Body of pancreas (tissue), 4 donors: ENCODE results near the gene OR52B4. TPM values are rescaled to one million over a fixed set of nuclear protein-coding genes. Genes with fewer than 3 reads are reported as not detected.
A peak's percentile ranks its signal among the peaks of the same experiment; 100 is the strongest.
"Not testable (repeated sequence)": the region's sequence is repeated elsewhere in the genome, so short reads cannot be mapped to it uniquely, and the experiment has no call there.

Source experiments
- ATAC-seq: fragments of 150-250 bp; one replicate; pipeline ENCODE4 v1.9.1; 2016
- DNase-seq, 4 donors: peaks; one replicate each; pipeline ENCODE4 v3.0.0-alpha.2; 2019
- H3K27ac ChIP-seq, 4 donors: fragments of 200-600 bp; sonication (generic); 1 replicate in 3 of 4; 2 replicates in 1 of 4; pipeline versions ENCODE4 v1.5.1 to v1.6.1; 2016 to 2019; ENCODE audit warnings: mild to moderate bottlenecking in 1 of 4, mixed read lengths in 1 of 4, moderate library complexity in 1 of 4
- H3K27me3 ChIP-seq, 2 donors: fragments of 200-600 bp; sonication (generic); one replicate each; pipeline ENCODE4 v1.6.0; 2016; ENCODE audit warnings: mild to moderate bottlenecking in 1 of 2
- H3K36me3 ChIP-seq, 2 donors: fragments of 200-600 bp; sonication (generic); replicated peaks in 1 of 2; 2 replicates each; pipeline ENCODE4 v1.5.1; 2016; ENCODE audit warnings: low read depth in 2 of 2; ENCODE audit not compliant: insufficient read depth in 1 of 2
- H3K4me1 ChIP-seq: fragments of 200-600 bp; sonication (generic); one replicate; pipeline ENCODE4 v1.6.0; 2016
- H3K4me3 ChIP-seq, 2 donors: fragments of 200-600 bp; sonication (generic); 1 replicate in 1 of 2; 2 replicates in 1 of 2; pipeline ENCODE4 v1.5.1; 2016 to 2019
- H3K9me3 ChIP-seq, 3 donors: fragments of 200-600 bp; sonication (generic); 1 replicate in 2 of 3; 2 replicates in 1 of 3; pipeline ENCODE4 v1.5.1; 2016
- CTCF ChIP-seq, 7 experiments: fragments of 450-650 bp in 4 of 7; fragments of 200-600 bp in 3 of 7; sonication (generic) in 3 of 7; IDR thresholded peaks; one replicate each; pipeline ENCODE4 v1.5.1; 2016 to 2019; ENCODE audit warnings: antibody characterized with exemption in 7 of 7
- POLR2A ChIP-seq, 3 donors: fragments of 450-650 bp; IDR thresholded peaks; one replicate each; pipeline ENCODE4 v1.6.1; 2016; ENCODE audit warnings: antibody characterized with exemption in 3 of 3, mild to moderate bottlenecking in 2 of 3
- WGBS, 2 donors: methylation state at CpG; one replicate each; pipeline ENCODE4 v1.1.5; 2017; 5-methylcytosine and 5-hydroxymethylcytosine counted together
- intact Hi-C: fragments of 100-400 bp; cut with DNase I; formaldehyde crosslinking; loops from one replicate; pipeline ENCODE4 v1.15.1; 2023
- total RNA-seq, 2 donors: library from RNA; depleted of rRNA; stranded (reverse); fragments of >200 nt; gene quantifications; one replicate each; pipeline ENCODE4 v1.1.0, GENCODE V29; 2016

Gene OR52B4
- not detected for total RNA-seq

GRCh38 chr11:4368286-4368685 is at the start of gene OR52B4:
TSS of gene OR52B4 (minus strand) at chr11:4368386. CDS start at chr11:4368295, 91 bp downstream.
- ATAC-seq, result no peak
- Histone ChIP-seq H3K4me3 (no peak within 1 kb of the TSS), H3K4me1 (no peaks in the 10 kb centered on the region), H3K27me3 (no peaks in the 10 kb centered on the region), H3K9me3 (no peaks in the 10 kb centered on the region), H3K27ac (no peak within 1 kb of the TSS), H3K36me3 (no peaks in the 10 kb centered on the region)
- TF ChIP-seq CTCF (IDR thresholded peaks at IDR 0.05), result no peak
- TF ChIP-seq POLR2A (IDR thresholded peaks at IDR 0.05), result no peak
- intact Hi-C loops, result no loop called here
- 89 to 92% methylated on average over 4 of the region's 4 CpGs for WGBS, 2 donors
- no peak for DNase-seq

GRCh38 chr11:4416816-4417215 is 48.6 kb upstream of the OR52B4 start:
- H3K27ac ChIP-seq, result no peak overlapping the region
- DNase-seq, result no peak
- H3K27me3 ChIP-seq, result no peaks in the 10 kb centered on the region
- intact Hi-C loops, result no loop called here
- ATAC-seq, result no peak
- peaks cover 9% of the 10 kb centered on the region for H3K4me1 ChIP-seq
- H3K9me3 ChIP-seq, result no peaks in the 10 kb centered on the region
- H3K4me3 ChIP-seq, result no peak overlapping the region
- 61 to 84% methylated on average over 1 of the region's 1 CpG for WGBS, 2 donors
- H3K36me3 ChIP-seq, result no peaks in the 10 kb centered on the region
- TF ChIP-seq POLR2A (IDR thresholded peaks at IDR 0.05) (no peak), CTCF (IDR thresholded peaks at IDR 0.05) (no peak)

GRCh38 chr11:4416306-4416705 is 48.1 kb upstream of the OR52B4 start:
- no peak for DNase-seq
- intact Hi-C loops, result no loop called here
- H3K4me1 ChIP-seq, result peaks cover 9% of the 10 kb centered on the region
- H3K9me3 ChIP-seq, result no peaks in the 10 kb centered on the region
- H3K4me3 ChIP-seq, result no peak overlapping the region
- WGBS, 2 donors, result 46 to 62% methylated on average over 1 of the region's 1 CpG
- no peaks in the 10 kb centered on the region for H3K27me3 ChIP-seq
- H3K27ac ChIP-seq, result no peak overlapping the region
- TF ChIP-seq POLR2A (IDR thresholded peaks at IDR 0.05) (no peak), CTCF (IDR thresholded peaks at IDR 0.05) (no peak)
- no peaks in the 10 kb centered on the region for H3K36me3 ChIP-seq
- no peak for ATAC-seq

- intact Hi-C loops, result not testable (repeated sequence)
- WGBS, 2 donors, result 61 to 72% methylated on average over 5 to 6 of the region's 6 CpGs
Observed at GRCh38 chr11:4406206-4406605, 38.0 kb upstream of the OR52B4 start.

GRCh38 chr11:4393858-4394223 is 25.7 kb upstream of the OR52B4 start:
- H3K27ac ChIP-seq, result peak overlapping the region in 2 of 4 donors; percentile 71 to 81
- DNase-seq, result no peak
- peaks cover 12% of the 10 kb centered on the region for H3K4me1 ChIP-seq
- peak; percentile 22 for ATAC-seq
- TF ChIP-seq CTCF (IDR thresholded peaks at IDR 0.05) (no peak), POLR2A (IDR thresholded peaks at IDR 0.05) (no peak)
- H3K27me3 ChIP-seq, result no peaks in the 10 kb centered on the region
- WGBS, 2 donors, result 10 to 14% methylated on average over 9 to 11 of the region's 11 CpGs
- intact Hi-C loops, result no loop called here
- H3K9me3 ChIP-seq, result no peaks in the 10 kb centered on the region
- peak overlapping the region; percentile 32 to 91 for H3K4me3 ChIP-seq
- H3K36me3 ChIP-seq, result peaks cover 0 to 4% of the 10 kb centered on the region in 2 donors

More at GRCh38 chr11:4406206-4406605, 38.0 kb upstream of the OR52B4 start:
- not testable (repeated sequence) for H3K4me1 ChIP-seq, DNase-seq, H3K9me3 ChIP-seq, H3K27me3 ChIP-seq, H3K36me3 ChIP-seq, H3K27ac ChIP-seq, ATAC-seq, H3K4me3 ChIP-seq
